ENCODE results near the gene USP8.

USP8 gene

DNA sequence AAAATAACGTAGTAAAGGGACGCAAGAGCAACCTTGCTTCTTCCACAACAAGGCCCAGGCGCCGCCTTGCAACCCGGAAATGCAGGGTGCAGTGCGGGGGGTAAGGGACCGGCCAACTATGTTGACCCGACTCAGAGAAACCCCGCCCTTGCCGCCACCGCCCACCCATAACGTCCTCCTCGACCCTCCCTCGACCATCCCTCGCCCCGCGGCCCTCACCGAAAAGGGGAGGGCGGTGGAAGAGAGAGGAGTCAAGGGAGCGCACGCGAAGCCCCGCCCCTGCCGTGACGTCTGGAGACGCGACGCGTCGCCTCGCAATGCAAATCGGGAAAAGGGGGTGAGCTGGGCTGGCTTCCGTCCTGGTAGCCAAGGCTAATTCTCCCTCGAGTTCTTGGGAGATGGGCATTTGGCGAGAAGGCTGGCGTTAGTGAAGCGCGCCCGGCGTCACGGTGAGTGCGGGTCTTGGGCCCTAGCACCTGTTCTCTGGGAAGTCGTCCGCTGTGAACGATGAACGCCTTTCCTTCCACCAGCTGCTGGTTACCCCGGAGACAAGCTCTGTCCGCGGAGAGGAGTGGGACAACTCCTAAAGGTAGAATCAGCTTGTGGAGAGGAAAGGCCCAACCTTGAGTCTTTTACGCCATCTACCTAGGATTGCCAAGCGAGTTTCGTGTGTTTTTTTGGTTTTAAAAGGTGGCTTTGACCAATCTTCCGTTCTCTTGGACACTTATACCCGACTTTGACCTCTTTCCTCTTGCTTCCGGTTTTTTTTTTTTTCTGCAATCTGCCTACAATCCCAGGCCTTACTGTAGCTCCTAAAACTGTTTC lies at the start of gene USP8:
USP8 (plus strand) TSS at position 340 of the 825 bp plus-strand sequence. CDS start 14,669 bp downstream, outside the sequence.
- TF ChIP-seq CTCF (IDR thresholded peaks at IDR 0.05) = no peak

- no peak for TF ChIP-seq CTCF (IDR thresholded peaks at IDR 0.05)
Observed at GRCh38 chr15:50377867-50378751, 46.1 kb upstream of the USP8 start.

GRCh38 chr15:50378776-50379175 lies 45.4 kb upstream of the USP8 start:
- TF ChIP-seq CTCF (IDR thresholded peaks at IDR 0.05) = no peak

- TF ChIP-seq CTCF (IDR thresholded peaks at IDR 0.05) = no peak
Observed at GRCh38 chr15:50380089-50380488, 44.1 kb upstream of the USP8 start.

DNA sequence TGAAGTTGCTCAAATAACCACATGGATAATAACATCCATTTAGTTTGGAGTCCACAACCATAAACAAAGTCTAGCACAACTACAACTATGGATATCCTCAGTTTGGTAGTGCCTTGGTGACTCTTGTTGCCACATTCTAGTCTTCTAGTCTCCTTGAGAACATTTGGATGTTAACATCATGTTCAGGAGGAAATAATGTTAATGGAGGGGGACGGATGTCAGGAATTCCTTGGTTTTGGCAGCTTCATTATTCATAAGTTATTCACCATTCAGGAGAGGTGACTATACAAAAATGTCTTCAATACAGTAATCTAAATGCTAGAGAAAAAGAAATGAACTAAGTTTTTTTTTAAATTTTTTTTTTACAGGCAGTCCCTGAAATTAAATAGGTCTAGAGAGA lies 42.8 kb upstream of the USP8 start:
- no peak for TF ChIP-seq CTCF (IDR thresholded peaks at IDR 0.05)

- no peak for TF ChIP-seq CTCF (IDR thresholded peaks at IDR 0.05)
Observed at GRCh38 chr15:50390554-50391264, 33.5 kb upstream of the USP8 start.

DNA sequence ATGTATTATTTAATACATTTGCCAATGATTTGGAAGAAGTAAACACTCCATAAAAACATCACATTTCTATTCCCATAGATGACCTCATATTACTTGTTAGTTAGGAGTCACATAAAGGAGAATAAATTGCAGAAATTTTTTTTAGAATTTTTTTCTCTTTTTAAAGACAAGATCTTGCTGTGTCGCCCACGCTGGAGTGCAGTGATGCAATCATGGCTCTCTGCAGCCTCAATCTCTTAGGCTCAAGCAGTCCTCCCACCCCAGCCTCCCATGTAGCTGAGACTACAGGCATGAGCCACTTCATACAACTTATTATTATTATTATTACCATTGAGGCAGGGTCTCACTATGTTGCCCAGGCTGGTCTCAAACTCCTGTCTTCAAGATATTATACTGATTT lies 12.3 kb upstream of the USP8 start:
- no peak for TF ChIP-seq CTCF (IDR thresholded peaks at IDR 0.05)
